Measurements from ENCODE around the gene NCCRP1. TPM values are rescaled to one million over a fixed set of nuclear protein-coding genes. Genes with fewer than 3 reads are reported as not detected.
"Not testable (repeated sequence)": the region's sequence is repeated elsewhere in the genome, so short reads cannot be mapped to it uniquely, and the experiment has no call there.

The NCCRP1 gene
- total RNA-seq, 2 donors from 2014 or later = 0.27 TPM; not detected in 1

DNA sequence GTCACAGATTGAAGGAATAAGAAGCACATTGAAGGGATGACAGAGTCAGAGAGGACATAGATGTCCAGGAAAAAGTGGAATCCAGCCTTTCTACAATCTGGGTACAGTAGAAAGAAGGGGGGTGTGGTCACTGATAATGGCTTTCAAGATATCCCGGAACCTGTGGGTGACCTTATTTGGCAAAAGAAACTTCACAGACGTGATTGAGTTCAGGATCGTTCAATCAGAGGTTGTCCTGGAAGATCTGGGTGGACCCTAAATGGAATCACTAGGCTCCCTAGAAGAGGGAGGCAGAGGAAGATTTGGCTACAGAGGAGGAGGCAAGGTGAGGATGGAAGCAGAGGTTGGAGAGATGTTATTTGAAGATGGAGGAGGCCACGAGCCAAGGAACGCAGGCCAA lies 20.3 kb downstream of the NCCRP1 start:
- TF ChIP-seq, protein P1, sequence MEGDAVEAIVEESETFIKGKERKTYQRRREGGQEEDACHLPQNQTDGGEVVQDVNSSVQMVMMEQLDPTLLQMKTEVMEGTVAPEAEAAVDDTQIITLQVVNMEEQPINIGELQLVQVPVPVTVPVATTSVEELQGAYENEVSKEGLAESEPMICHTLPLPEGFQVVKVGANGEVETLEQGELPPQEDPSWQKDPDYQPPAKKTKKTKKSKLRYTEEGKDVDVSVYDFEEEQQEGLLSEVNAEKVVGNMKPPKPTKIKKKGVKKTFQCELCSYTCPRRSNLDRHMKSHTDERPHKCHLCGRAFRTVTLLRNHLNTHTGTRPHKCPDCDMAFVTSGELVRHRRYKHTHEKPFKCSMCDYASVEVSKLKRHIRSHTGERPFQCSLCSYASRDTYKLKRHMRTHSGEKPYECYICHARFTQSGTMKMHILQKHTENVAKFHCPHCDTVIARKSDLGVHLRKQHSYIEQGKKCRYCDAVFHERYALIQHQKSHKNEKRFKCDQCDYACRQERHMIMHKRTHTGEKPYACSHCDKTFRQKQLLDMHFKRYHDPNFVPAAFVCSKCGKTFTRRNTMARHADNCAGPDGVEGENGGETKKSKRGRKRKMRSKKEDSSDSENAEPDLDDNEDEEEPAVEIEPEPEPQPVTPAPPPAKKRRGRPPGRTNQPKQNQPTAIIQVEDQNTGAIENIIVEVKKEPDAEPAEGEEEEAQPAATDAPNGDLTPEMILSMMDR (IDR thresholded peaks at IDR 0.05) = no peak
- H3K36me3 ChIP-seq = no peaks in the 10 kb centered on the region
- ATAC-seq (ENCODE audit: insufficient number of reproducible peaks, low FRiP score, low read depth) (no peak), DNase-seq (ENCODE audit: low spot score) (no peak)
- H3K4me3 ChIP-seq = no peak overlapping the region
- peaks cover 3% of the 10 kb centered on the region for H3K9me3 ChIP-seq
- H3K4me1 ChIP-seq (ENCODE audit: control insufficient read depth in 1 of 2, low read depth in 2 of 2) = no peaks in the 10 kb centered on the region
- no peaks in the 10 kb centered on the region for H3K27me3 ChIP-seq (replicated peaks; ENCODE audit: insufficient read depth)
- no peak overlapping the region for H3K27ac ChIP-seq

DNA sequence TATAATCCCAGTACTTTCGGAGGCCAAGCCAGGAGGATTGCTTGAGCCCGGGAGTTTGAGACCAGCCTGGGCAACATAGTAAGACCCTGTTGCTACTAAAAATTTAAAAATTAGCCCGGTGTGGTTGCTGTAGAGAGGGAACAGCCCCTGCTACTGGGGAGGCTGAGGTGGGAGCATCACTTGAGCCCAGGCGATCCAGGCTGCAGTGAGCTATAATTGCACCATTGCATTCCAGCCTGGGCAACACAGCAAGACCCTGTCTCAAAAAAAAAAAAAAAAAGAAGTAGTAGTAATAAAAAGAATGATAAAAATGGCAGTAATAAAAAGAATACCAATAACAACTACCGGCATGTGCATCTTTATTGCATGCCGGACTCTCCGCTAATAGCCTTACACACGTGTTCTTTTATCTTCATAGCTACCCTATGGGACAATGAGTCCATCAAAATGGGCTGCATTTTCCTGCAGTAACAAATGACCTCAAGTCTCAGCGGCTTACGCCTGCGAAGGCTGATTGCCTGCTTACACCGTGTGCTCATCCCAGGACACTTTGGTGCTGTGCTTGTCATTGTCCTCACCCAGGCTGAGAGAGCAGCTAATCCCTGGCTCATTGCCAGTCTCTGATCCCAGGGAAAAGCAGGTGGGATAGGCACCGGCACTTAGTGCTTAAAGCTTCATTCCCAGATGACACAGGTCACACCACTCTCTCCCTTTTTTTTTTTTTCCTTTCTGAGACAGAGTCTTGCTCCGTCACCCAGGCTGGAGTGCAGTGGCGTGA lies 21.7 kb downstream of the NCCRP1 start:
- no peak for ATAC-seq (ENCODE audit: insufficient number of reproducible peaks, low FRiP score, low read depth)

DNA sequence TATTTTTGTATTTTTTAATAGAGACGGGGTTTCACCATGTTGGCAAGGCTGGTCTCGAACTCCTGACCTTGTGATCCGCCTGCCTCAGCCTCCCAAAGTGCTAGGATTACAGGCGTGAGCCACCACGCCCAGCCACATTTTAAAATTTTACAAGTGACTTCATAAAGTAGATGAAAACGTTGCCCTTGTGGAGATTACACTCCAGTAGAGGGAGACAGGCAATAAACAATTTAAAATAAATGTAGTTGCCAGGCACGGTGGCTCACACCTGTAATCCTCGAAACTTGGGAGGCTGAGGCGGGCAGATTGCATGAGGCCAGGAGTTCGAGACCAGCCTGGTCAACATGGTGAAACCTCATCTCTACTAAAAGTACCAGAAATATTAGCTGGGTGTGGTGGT lies 22.3 kb downstream of the NCCRP1 start:
- H3K4me3 ChIP-seq; H3K36me3 ChIP-seq; DNase-seq (ENCODE audit: low spot score); H3K9me3 ChIP-seq; H3K4me1 ChIP-seq (ENCODE audit: control insufficient read depth in 1 of 2, low read depth in 2 of 2); ATAC-seq (ENCODE audit: insufficient number of reproducible peaks, low FRiP score, low read depth); H3K27ac ChIP-seq; H3K27me3 ChIP-seq (replicated peaks; ENCODE audit: insufficient read depth): not testable (repeated sequence)

More for the DNA sequence above, 21.7 kb downstream of the NCCRP1 start:
- Histone ChIP-seq H3K4me1 (ENCODE audit: control insufficient read depth in 1 of 2, low read depth in 2 of 2) (no peaks in the 10 kb centered on the region), H3K27ac (no peak overlapping the region), H3K9me3 (peaks cover 3% of the 10 kb centered on the region), H3K27me3 (replicated peaks; ENCODE audit: insufficient read depth) (no peaks in the 10 kb centered on the region), H3K36me3 (no peaks in the 10 kb centered on the region), H3K4me3 (no peak overlapping the region)
- no peak for DNase-seq (ENCODE audit: low spot score)
- TF ChIP-seq, protein P1 (IDR thresholded peaks at IDR 0.05) = no peak

DNA sequence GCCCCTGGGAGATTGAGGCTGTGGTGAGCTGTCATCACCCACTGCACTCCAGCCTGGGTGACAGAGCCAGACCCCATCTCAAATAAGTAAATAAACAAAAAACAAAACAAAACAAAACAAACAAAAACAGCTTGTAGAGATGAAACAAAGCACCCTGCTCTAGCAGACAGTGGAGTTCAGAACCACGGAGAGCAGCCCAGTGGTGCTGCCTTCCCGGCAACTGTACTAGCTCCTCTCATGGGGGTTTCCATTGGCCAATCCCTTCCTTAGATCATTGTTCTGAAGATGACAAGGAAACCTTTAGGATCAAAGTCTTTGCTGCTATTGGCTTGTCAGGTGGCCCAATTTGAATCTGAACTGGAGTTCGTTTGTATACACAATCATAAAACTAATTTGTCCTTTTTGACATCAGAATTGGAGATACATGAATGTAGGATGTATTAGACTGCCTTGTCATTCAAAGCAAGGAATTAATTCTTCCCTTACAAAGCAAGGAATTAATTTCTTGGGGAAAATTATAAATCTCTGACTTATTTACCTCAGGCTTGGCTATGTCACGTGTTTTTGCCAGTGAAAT lies 27.0 kb downstream of the NCCRP1 start:
- Histone ChIP-seq H3K27ac (no peak overlapping the region), H3K4me3 (no peak overlapping the region), H3K4me1 (ENCODE audit: control insufficient read depth in 1 of 2, low read depth in 2 of 2) (no peaks in the 10 kb centered on the region), H3K9me3 (no peaks in the 10 kb centered on the region), H3K27me3 (replicated peaks; ENCODE audit: insufficient read depth) (no peaks in the 10 kb centered on the region), H3K36me3 (no peaks in the 10 kb centered on the region)
- DNase-seq (ENCODE audit: low spot score) = no peak
- TF ChIP-seq, protein P1 (IDR thresholded peaks at IDR 0.05) = no peak
- no peak for ATAC-seq (ENCODE audit: insufficient number of reproducible peaks, low FRiP score, low read depth)

DNA sequence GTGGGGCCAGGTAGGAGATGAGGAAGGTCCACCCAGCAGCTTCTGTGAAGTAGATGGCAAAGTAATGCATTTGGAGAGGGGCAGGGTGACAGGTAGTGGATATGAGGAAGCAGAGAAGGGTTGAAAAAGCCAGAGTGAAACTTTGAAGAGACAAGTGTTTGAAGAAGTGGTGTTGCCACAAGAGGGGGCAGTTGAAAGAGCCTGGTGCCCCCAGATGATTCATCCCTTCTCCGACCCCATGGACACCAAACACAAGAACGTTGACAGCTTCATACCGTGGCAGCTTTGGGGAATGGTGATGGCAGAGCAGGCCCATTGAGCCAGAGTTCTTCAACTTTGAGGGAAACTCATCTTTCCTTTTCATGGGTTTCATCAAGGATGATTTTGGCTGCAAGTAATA lies 28.1 kb downstream of the NCCRP1 start:
- DNase-seq (ENCODE audit: low spot score) (no peak), ATAC-seq (ENCODE audit: insufficient number of reproducible peaks, low FRiP score, low read depth) (no peak)
- H3K9me3 ChIP-seq = no peaks in the 10 kb centered on the region
- no peaks in the 10 kb centered on the region for H3K36me3 ChIP-seq
- TF ChIP-seq, protein P1 (IDR thresholded peaks at IDR 0.05) = no peak
- H3K4me1 ChIP-seq (ENCODE audit: control insufficient read depth in 1 of 2, low read depth in 2 of 2) = no peaks in the 10 kb centered on the region
- H3K27ac ChIP-seq = no peak overlapping the region
- no peaks in the 10 kb centered on the region for H3K27me3 ChIP-seq (replicated peaks; ENCODE audit: insufficient read depth)
- H3K4me3 ChIP-seq = no peak overlapping the region

Measured in thoracic aorta (tissue), 2 donors.